SK-N-SH treated with all-trans-retinoic acid at 6 μM for 48 hours (cell line): ENCODE measurements around the gene NPRL2.
A peak's percentile ranks its signal among the peaks of the same experiment; 100 is the strongest.

Experiments
- ATAC-seq: fragments of 200-7000 bp; cut with Tn5 transposase; 3 replicates; pipeline ENCODE4 v1.9.1; 2020; ENCODE audit warnings: mild to moderate bottlenecking, moderate library complexity
- ARNTL ChIP-seq: fragments of 450-650 bp; formaldehyde crosslinking; IDR thresholded peaks from 2 replicates; pipeline ENCODE4 v1.5.0; 2020; ENCODE audit warnings: low read depth, mild to moderate bottlenecking, moderate library complexity, borderline replicate concordance
- BACH2 ChIP-seq: fragments of 250-450 bp; sonication (Bioruptor Pico); IDR thresholded peaks from 2 replicates; pipeline ENCODE4 v1.9.0; 2021; ENCODE audit warnings: mild to moderate bottlenecking, borderline replicate concordance
- CSDC2 ChIP-seq: fragments of 250-450 bp; sonication (Bioruptor Pico); IDR thresholded peaks from 2 replicates; pipeline ENCODE4 v1.5.0; 2020; ENCODE audit warnings: mild to moderate bottlenecking, moderate library complexity
- ESRRG ChIP-seq: fragments of 250-450 bp; sonication (Bioruptor Pico); IDR thresholded peaks from 2 replicates; pipeline ENCODE4 v1.6.1; 2021; ENCODE audit warnings: mild to moderate bottlenecking
- GLIS3 ChIP-seq: fragments of 250-450 bp; sonication (Bioruptor Pico); IDR thresholded peaks from 2 replicates; pipeline ENCODE4 v1.5.0; 2020; ENCODE audit warnings: mild to moderate bottlenecking, moderate library complexity
- ISL1 ChIP-seq: fragments of 250-450 bp; sonication (Bioruptor Pico); IDR thresholded peaks from 2 replicates; pipeline ENCODE4 v2.1.2; 2022; ENCODE audit warnings: mild to moderate bottlenecking, moderate library complexity
- PPARA ChIP-seq: fragments of 250-450 bp; sonication (Bioruptor Pico); IDR thresholded peaks from 2 replicates; pipeline ENCODE4 v1.5.0; 2020; ENCODE audit warnings: mild to moderate bottlenecking, borderline replicate concordance
- SNAI2 ChIP-seq: fragments of 250-450 bp; sonication (Bioruptor Pico); IDR thresholded peaks from 2 replicates; pipeline ENCODE4 v1.5.0; 2020; ENCODE audit warnings: mild to moderate bottlenecking, moderate library complexity
- TCF4 ChIP-seq: fragments of 250-450 bp; sonication (Bioruptor Pico); IDR thresholded peaks from 2 replicates; pipeline ENCODE4 v1.8.0; 2021; ENCODE audit warnings: mild to moderate bottlenecking, moderate library complexity, borderline replicate concordance
- TOX ChIP-seq: fragments of 250-450 bp; sonication (Bioruptor Pico); IDR thresholded peaks from 2 replicates; pipeline ENCODE4 v1.8.0; 2021; ENCODE audit warnings: mild to moderate bottlenecking, moderate library complexity, borderline replicate concordance
- ZC3H10 ChIP-seq: fragments of 250-450 bp; sonication (Bioruptor Pico); IDR thresholded peaks from 2 replicates; pipeline ENCODE4 v1.5.1; 2021; ENCODE audit warnings: mild to moderate bottlenecking, moderate library complexity
- ZFP3 ChIP-seq: fragments of 250-450 bp; sonication (Bioruptor Pico); IDR thresholded peaks from 2 replicates; pipeline ENCODE4 v1.5.0; 2020; ENCODE audit warnings: mild to moderate bottlenecking, moderate library complexity
- ZFP30 ChIP-seq: fragments of 450-650 bp; formaldehyde crosslinking; IDR thresholded peaks from 2 replicates; pipeline ENCODE4 v1.5.0; 2022; ENCODE audit warnings: mild to moderate bottlenecking, moderate library complexity
- ZNF70 ChIP-seq: fragments of 450-650 bp; formaldehyde crosslinking; IDR thresholded peaks from 2 replicates; pipeline ENCODE4 v1.5.0; 2020; ENCODE audit warnings: mild to moderate bottlenecking, moderate library complexity
- ZNF8 ChIP-seq: fragments of 450-650 bp; formaldehyde crosslinking; IDR thresholded peaks from 2 replicates; pipeline ENCODE4 v1.5.0; 2020; ENCODE audit warnings: mild to moderate bottlenecking, moderate library complexity
- TF ChIP-seq, protein P1 (sequence below): fragments of 250-450 bp; sonication (Bioruptor Pico); IDR thresholded peaks from 2 replicates; pipeline ENCODE4 v1.5.1; 2021; ENCODE audit warnings: mild to moderate bottlenecking, moderate library complexity
- TF ChIP-seq, protein P2 (sequence below): fragments of 250-450 bp; sonication (Bioruptor Pico); IDR thresholded peaks from 2 replicates; pipeline ENCODE4 v1.8.0; 2021; ENCODE audit warnings: low read depth, mild to moderate bottlenecking, moderate library complexity, borderline replicate concordance
- TF ChIP-seq, protein P3 (sequence below): fragments of 250-450 bp; sonication (Bioruptor Pico); IDR thresholded peaks from 2 replicates; pipeline ENCODE4 v1.8.0; 2020; ENCODE audit warnings: mild to moderate bottlenecking, moderate library complexity, borderline replicate concordance

Gene NPRL2

DNA sequence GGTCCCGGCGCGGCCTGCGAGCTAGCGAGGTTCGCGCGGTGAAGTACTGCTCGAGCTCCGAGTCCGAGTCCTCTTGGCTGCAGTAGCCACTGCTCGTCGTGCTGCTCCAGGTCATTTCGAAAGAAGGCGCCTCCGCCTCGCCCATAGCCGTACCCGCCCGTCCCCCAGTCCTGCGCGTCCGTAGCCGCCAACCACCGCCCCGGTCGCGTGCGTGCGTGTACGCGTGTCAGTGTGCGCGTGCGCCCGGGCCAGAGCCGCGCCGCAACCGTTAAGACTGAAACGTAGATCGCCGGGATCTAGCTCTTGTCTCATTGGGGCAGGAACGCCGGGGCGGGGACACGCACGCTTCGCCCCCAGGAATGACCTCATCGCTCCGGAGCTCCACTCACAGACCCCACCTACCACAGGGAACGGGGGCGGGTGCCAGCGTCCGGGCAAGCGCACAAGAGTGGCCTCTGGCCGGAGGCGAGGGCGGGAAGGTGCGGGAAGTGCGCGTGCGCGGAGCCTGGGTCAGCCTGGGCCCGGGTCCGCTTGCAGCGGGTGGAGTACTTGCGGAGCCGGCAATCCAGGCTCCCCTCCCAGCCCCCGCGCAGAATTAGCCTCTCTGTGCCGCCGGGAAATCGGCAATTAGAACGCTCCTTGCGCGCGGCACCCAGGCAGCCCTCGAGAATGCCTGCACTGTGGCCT is 13.3 kb downstream of the NPRL2 start:
- TF ChIP-seq ISL1 (CRISPR knock-in tag) = no peak
- TF ChIP-seq ESRRG (CRISPR knock-in tag) = no peak
- TF ChIP-seq, protein P1, sequence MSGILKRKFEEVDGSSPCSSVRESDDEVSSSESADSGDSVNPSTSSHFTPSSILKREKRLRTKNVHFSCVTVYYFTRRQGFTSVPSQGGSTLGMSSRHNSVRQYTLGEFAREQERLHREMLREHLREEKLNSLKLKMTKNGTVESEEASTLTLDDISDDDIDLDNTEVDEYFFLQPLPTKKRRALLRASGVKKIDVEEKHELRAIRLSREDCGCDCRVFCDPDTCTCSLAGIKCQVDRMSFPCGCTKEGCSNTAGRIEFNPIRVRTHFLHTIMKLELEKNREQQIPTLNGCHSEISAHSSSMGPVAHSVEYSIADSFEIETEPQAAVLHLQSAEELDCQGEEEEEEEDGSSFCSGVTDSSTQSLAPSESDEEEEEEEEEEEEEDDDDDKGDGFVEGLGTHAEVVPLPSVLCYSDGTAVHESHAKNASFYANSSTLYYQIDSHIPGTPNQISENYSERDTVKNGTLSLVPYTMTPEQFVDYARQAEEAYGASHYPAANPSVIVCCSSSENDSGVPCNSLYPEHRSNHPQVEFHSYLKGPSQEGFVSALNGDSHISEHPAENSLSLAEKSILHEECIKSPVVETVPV = no peak
- TF ChIP-seq, protein P2, sequence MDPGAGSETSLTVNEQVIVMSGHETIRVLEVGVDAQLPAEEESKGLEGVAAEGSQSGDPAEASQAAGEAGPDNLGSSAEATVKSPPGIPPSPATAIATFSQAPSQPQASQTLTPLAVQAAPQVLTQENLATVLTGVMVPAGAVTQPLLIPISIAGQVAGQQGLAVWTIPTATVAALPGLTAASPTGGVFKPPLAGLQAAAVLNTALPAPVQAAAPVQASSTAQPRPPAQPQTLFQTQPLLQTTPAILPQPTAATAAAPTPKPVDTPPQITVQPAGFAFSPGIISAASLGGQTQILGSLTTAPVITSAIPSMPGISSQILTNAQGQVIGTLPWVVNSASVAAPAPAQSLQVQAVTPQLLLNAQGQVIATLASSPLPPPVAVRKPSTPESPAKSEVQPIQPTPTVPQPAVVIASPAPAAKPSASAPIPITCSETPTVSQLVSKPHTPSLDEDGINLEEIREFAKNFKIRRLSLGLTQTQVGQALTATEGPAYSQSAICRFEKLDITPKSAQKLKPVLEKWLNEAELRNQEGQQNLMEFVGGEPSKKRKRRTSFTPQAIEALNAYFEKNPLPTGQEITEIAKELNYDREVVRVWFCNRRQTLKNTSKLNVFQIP (CRISPR knock-in tag) = no peak
- no peak for TF ChIP-seq ZFP30 (CRISPR knock-in tag)
- TF ChIP-seq PPARA (CRISPR knock-in tag) = no peak
- ATAC-seq = peak; percentile 93

DNA sequence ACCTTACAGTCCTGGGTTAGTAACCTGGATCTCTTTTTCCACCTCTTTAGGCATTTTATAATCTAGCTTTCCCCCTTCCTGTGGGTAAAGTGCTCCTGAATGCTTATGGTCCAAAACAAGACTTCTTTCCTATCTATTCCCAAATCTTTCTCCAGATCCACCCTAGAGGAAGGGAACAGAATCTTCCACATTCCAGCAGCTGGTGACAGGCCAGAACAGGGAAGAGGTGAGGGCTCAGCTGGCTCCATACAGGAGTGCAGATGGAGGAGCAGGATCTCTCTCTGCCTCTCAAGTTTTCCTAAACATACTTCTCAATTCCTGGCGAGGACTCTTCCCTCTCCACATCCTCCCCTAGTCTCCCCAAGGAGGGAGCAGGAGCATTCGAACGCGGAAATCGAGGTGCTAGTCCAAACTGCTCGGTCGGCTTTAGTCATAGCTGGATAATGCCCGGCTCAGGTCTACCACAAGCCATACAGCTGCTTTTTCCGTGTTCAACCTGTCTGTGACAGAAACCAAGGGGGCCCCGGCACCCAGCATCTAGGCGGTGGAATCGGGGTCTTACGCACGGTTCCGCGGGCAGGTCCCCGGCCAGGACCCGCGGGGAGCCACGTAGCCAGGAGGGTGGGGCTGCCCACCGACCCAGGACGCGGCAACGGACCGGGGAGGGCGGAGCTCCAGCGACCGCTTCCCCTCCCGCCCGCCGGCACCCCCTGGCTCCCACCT is 14.0 kb downstream of the NPRL2 start:
- ATAC-seq = peak; percentile 11
- TF ChIP-seq GLIS3 (CRISPR knock-in tag) = no peak
- TF ChIP-seq BACH2 (CRISPR knock-in tag) = no peak
- TF ChIP-seq SNAI2 (CRISPR knock-in tag) = no peak
- TF ChIP-seq ZC3H10 (CRISPR knock-in tag) = no peak
- TF ChIP-seq TCF4 (CRISPR knock-in tag) = no peak
- no peak for TF ChIP-seq ZNF70
- TF ChIP-seq, protein P1 = no peak
- no peak for TF ChIP-seq ZNF8 (CRISPR knock-in tag)
- no peak for TF ChIP-seq TOX (CRISPR knock-in tag)
- no peak for TF ChIP-seq PPARA (CRISPR knock-in tag)
- TF ChIP-seq ZFP3 (CRISPR knock-in tag) = no peak
- TF ChIP-seq CSDC2 (CRISPR knock-in tag) = no peak
- TF ChIP-seq ZFP30 (CRISPR knock-in tag) = no peak
- TF ChIP-seq ISL1 (CRISPR knock-in tag) = no peak
- TF ChIP-seq, all 23 proteins: peak for 0

DNA sequence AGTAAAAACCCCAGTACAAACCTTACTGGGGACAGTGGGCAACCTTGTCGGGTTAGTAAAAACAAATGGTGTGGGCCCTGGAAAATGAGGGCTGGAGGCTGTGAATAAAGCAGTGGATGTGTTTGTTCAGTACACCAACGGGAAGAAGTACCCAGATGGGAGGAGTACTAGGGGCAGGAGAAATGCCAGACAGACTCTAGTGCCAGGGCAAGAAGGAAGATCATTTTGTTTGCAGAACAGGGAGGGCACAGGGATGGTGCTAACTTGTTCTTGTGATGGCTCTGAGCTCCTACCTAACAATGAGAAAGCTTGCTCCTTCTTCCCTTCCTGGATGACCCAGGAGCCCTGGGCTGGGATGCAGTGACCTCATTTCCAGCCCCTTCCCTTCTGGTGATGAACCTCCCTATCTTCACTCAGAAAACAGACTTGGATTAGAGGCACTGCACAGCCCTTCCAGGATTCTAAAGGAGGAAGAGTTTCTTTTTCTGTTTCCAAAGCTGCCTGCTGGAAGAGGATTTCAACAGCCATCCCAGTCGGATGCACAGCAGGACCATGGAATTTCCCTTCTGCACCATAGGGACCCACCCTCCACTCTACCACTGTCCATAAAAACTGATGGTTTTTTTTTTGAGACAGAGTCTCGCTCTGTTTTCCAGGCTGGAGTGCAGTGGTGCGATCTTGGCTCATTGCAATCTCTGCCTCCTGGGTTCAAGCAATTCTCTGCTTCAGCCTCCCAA is 16.1 kb downstream of the NPRL2 start:
- TF ChIP-seq ZNF8 (CRISPR knock-in tag) = no peak
- TF ChIP-seq, protein P3, sequence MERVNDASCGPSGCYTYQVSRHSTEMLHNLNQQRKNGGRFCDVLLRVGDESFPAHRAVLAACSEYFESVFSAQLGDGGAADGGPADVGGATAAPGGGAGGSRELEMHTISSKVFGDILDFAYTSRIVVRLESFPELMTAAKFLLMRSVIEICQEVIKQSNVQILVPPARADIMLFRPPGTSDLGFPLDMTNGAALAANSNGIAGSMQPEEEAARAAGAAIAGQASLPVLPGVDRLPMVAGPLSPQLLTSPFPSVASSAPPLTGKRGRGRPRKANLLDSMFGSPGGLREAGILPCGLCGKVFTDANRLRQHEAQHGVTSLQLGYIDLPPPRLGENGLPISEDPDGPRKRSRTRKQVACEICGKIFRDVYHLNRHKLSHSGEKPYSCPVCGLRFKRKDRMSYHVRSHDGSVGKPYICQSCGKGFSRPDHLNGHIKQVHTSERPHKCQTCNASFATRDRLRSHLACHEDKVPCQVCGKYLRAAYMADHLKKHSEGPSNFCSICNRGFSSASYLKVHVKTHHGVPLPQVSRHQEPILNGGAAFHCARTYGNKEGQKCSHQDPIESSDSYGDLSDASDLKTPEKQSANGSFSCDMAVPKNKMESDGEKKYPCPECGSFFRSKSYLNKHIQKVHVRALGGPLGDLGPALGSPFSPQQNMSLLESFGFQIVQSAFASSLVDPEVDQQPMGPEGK (CRISPR knock-in tag) = no peak
- TF ChIP-seq ISL1 (CRISPR knock-in tag) = no peak
- no peak for TF ChIP-seq TOX (CRISPR knock-in tag)
- TF ChIP-seq ARNTL (CRISPR knock-in tag) = no peak
- TF ChIP-seq BACH2 (CRISPR knock-in tag) = no peak
- no peak for TF ChIP-seq GLIS3 (CRISPR knock-in tag)
- no peak for TF ChIP-seq CSDC2 (CRISPR knock-in tag)
- no peak for TF ChIP-seq ZFP30 (CRISPR knock-in tag)
- no peak for TF ChIP-seq ESRRG (CRISPR knock-in tag)
- TF ChIP-seq SNAI2 (CRISPR knock-in tag) = no peak
- TF ChIP-seq ZFP3 (CRISPR knock-in tag) = no peak
- no peak for ATAC-seq
